Pancreas (tissue), 10 donors: Measurements from ENCODE around the gene PTPRO. TPM values are rescaled to one million over a fixed set of nuclear protein-coding genes. Genes with fewer than 3 reads are reported as not detected.

Source experiments
- ATAC-seq, 4 donors: fragments of 200-7000 bp; cut with Tn5 transposase; one replicate each; pipeline versions ENCODE4 v1.8.0 to v1.9.1; 2020; ENCODE audit warnings: mild to moderate bottlenecking in 4 of 4, moderate library complexity in 4 of 4
- DNase-seq, 6 donors: peaks; one replicate each; pipeline ENCODE4 v3.0.0-alpha.2; 2020
- FAIRE-seq: peaks from 2 replicates; lab custom pipeline; 2012; peaks lifted over from hg19 to GRCh38; lab: Jason Lieb, UNC
- H3K27ac ChIP-seq, 4 donors: fragments of 200-600 bp; sonication (generic); 1 replicate in 3 of 4; 2 replicates in 1 of 4; pipeline versions ENCODE4 v1.5.0 to v1.8.0; 2020
- H3K27me3 ChIP-seq, 4 donors: fragments of 200-600 bp; one replicate each; pipeline ENCODE4 v1.8.0; 2021
- H3K36me3 ChIP-seq, 3 donors: fragments of 200-600 bp; sonication (generic) in 1 of 3; one replicate each; pipeline versions ENCODE4 v1.5.0 to v1.8.0; 2020 to 2021
- H3K4me1 ChIP-seq, 3 donors: fragments of 200-600 bp; one replicate each; pipeline ENCODE4 v1.8.0; 2021
- H3K4me3 ChIP-seq, 4 donors: fragments of 200-600 bp; sonication (generic) in 2 of 4; one replicate each; pipeline versions ENCODE4 v1.5.0 to v1.8.0; 2020 to 2021
- H3K9me3 ChIP-seq, 4 donors: fragments of 200-600 bp; one replicate each; pipeline ENCODE4 v1.8.0; 2021
- WGBS, 2 donors: extraction: QIAGEN DNeasy Blood & Tissue Kit; methylation state at CpG; one replicate each; pipeline ENCODE4 v1.1.7; 2013; 5-methylcytosine and 5-hydroxymethylcytosine counted together
- intact Hi-C, 3 donors: fragments of 100-400 bp; cut with DNase I; formaldehyde crosslinking; loops; one replicate each; pipeline versions ENCODE4 v1.11.1 to v1.14.2; 2022
- polyA plus RNA-seq, 2 donors: library from polyadenylated mRNA; stranded (reverse); fragments of 200-250 nt; gene quantifications; one replicate each; pipeline ENCODE4 v1.2.3, GENCODE V29; 2013
- total RNA-seq, 6 donors: library from RNA; stranded (reverse); fragmentation: NEBNext Ultra II Directional in 4 of 6; extraction: Animal tissue kit (Norgen Biotek cat#: 25700) in 4 of 6; gene quantifications; one replicate each; pipeline versions ENCODE4 v1.2.1 to v1.2.4, GENCODE V29; 2021 to 2023
- TF ChIP-seq, protein P1 (sequence below), 4 donors: fragments of 200-600 bp; sonication (generic) in 3 of 4; IDR thresholded peaks; one replicate each; pipeline versions ENCODE4 v1.5.0 to v1.8.0; 2021; ENCODE audit warnings: antibody characterized with exemption in 4 of 4
- donor health status: healthy with polysubstance abuse.
- donor health status: DM: no; HTN: no; CAD: no; lungs with moderate emphysema.
- donor health status: DM: no; HTN: no; CAD: no.
- donor health status: control.
- donor health status: control.
- donor health status: Bipolar disorder and iron deficiency.
- donor health status: DM: yes; HTN: yes; CAD: no.
- donor health status: DM: no; HTN: no; CAD: no.
- donor health status: DM: no; HTN: no; CAD: no.
- donor health status: DM: yes; HTN: yes; CAD: no.

PTPRO gene
- total and polyA plus RNA-seq, 8 donors: 0.11 to 2.6 (median 0.31) TPM; not detected in 1

DNA sequence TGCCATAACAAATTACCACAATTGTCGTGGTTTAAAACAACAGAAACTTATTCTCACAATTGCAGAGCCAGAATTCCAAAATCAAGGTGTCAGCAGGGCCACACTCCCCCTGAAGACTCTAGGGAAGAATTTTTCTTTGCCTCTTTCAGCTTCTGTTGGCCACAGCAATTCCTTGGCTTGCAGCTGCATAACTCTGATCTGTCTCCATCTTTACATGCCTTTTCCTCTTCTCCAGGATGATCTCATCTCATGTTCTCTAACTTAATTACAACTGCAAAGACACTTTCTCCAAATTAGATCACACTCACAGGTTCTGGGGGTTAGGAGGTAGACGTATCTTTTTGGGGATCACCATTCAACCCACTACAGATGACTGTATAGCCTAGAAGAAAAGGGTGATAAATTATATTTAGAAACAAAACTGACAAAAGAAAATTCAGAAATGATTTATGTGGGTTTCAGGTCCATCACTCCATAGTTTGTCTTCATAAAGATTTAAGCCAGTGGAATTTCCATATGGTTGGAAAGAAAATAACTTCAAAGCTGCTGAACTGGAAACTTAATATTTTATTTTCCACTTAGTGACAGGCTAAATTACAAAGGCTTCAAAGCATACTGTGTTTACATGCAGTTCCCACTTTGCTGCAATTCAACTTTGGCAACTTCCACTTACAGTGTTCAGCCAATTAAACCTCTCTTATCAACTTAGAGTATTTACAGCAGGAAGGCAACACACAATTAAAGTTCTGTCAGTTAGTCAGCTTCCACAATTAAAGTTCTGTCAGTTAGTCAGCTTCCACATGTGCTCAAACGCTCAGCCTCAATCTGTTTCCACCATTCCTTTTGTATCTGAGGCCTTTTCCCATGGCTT lies 253.6 kb downstream of the PTPRO start:
- Histone ChIP-seq H3K9me3 (no peaks in the 10 kb centered on the region), H3K36me3 (no peaks in the 10 kb centered on the region), H3K27me3 (no peaks in the 10 kb centered on the region), H3K4me1 (no peaks in the 10 kb centered on the region), H3K27ac (no peak overlapping the region), H3K4me3 (no peak overlapping the region)
- DNase-seq (no peak), FAIRE-seq (no peak), ATAC-seq (no peak)
- 53 to 60% methylated on average over 3 of the region's 3 CpGs for WGBS, 2 donors
- TF ChIP-seq, protein P1, sequence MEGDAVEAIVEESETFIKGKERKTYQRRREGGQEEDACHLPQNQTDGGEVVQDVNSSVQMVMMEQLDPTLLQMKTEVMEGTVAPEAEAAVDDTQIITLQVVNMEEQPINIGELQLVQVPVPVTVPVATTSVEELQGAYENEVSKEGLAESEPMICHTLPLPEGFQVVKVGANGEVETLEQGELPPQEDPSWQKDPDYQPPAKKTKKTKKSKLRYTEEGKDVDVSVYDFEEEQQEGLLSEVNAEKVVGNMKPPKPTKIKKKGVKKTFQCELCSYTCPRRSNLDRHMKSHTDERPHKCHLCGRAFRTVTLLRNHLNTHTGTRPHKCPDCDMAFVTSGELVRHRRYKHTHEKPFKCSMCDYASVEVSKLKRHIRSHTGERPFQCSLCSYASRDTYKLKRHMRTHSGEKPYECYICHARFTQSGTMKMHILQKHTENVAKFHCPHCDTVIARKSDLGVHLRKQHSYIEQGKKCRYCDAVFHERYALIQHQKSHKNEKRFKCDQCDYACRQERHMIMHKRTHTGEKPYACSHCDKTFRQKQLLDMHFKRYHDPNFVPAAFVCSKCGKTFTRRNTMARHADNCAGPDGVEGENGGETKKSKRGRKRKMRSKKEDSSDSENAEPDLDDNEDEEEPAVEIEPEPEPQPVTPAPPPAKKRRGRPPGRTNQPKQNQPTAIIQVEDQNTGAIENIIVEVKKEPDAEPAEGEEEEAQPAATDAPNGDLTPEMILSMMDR (IDR thresholded peaks at IDR 0.05): no peak
- intact Hi-C loops: no loop called here

- H3K27me3 ChIP-seq: no peaks in the 10 kb centered on the region
- 30 to 51% methylated on average over 1 of the region's 1 CpG for WGBS, 2 donors
- no peak overlapping the region for H3K27ac ChIP-seq
- H3K4me3 ChIP-seq: no peak overlapping the region
- DNase-seq: no peak
- TF ChIP-seq, protein P1 (IDR thresholded peaks at IDR 0.05): no peak
- H3K36me3 ChIP-seq: no peaks in the 10 kb centered on the region
- intact Hi-C loops: loop anchor here in 1 of 3 donors (10.0 kb wide), 1 partner anchor 306 kb away; no protein-coding TSS in a partner anchor
- peak; percentile 75 for FAIRE-seq
- no peaks in the 10 kb centered on the region for H3K4me1 ChIP-seq
- no peaks in the 10 kb centered on the region for H3K9me3 ChIP-seq
- no peak for ATAC-seq
Observed at GRCh38 chr12:15580431-15580830, 258.1 kb downstream of the PTPRO start.

GRCh38 chr12:15581006-15581405 lies 258.7 kb downstream of the PTPRO start:
- 71 to 81% methylated on average over 6 of the region's 6 CpGs for WGBS, 2 donors
- ATAC-seq: no peak
- no peaks in the 10 kb centered on the region for H3K36me3 ChIP-seq
- no peak overlapping the region for H3K4me3 ChIP-seq
- no peak for DNase-seq
- intact Hi-C loops: loop anchor here in 1 of 3 donors (10.0 kb wide), 1 partner anchor 306 kb away; no protein-coding TSS in a partner anchor
- TF ChIP-seq, protein P1 (IDR thresholded peaks at IDR 0.05): no peak
- no peak overlapping the region for H3K27ac ChIP-seq
- no peak for FAIRE-seq
- no peaks in the 10 kb centered on the region for H3K4me1 ChIP-seq
- no peaks in the 10 kb centered on the region for H3K9me3 ChIP-seq
- no peaks in the 10 kb centered on the region for H3K27me3 ChIP-seq

GRCh38 chr12:15583804-15584203 lies 261.5 kb downstream of the PTPRO start:
- H3K27me3 ChIP-seq: no peaks in the 10 kb centered on the region
- ATAC-seq (no peak), FAIRE-seq (no peak), DNase-seq (no peak)
- intact Hi-C loops: loop anchor here in 1 of 3 donors (10.0 kb wide), 1 partner anchor 309 kb away; no protein-coding TSS in a partner anchor
- TF ChIP-seq, protein P1 (IDR thresholded peaks at IDR 0.05): no peak
- WGBS, 2 donors: 65 to 73% methylated on average over 7 of the region's 7 CpGs
- H3K4me1 ChIP-seq: no peaks in the 10 kb centered on the region
- H3K36me3 ChIP-seq: no peaks in the 10 kb centered on the region
- H3K27ac ChIP-seq: no peak overlapping the region
- H3K4me3 ChIP-seq: no peak overlapping the region
- H3K9me3 ChIP-seq: no peaks in the 10 kb centered on the region
